ENCODE results near the gene KCNIP4. TPM values are rescaled to one million over a fixed set of nuclear protein-coding genes. Genes with fewer than 3 reads are reported as not detected.

The KCNIP4 gene
- total RNA-seq, 2 donors from 2014 or later: 1.2 TPM; not detected in 1

GRCh38 chr4:21032089-21032645 lies 916.4 kb downstream of the KCNIP4 start:
- no peak for DNase-seq (ENCODE audit: low spot score)
- Histone ChIP-seq H3K4me1 (replicated peaks) (no peaks in the 10 kb centered on the region), H3K27ac (no peak overlapping the region), H3K27me3 (replicated peaks; ENCODE audit: insufficient read depth) (no peaks in the 10 kb centered on the region), H3K36me3 (no peaks in the 10 kb centered on the region), H3K4me3 (no peak overlapping the region), H3K9me3 (no peaks in the 10 kb centered on the region)
- TF ChIP-seq POLR2A (IDR thresholded peaks at IDR 0.05) (no peak), CTCF (IDR thresholded peaks at IDR 0.05) (no peak), POLR2AphosphoS5 (IDR thresholded peaks at IDR 0.05) (no peak)
- intact Hi-C loops (cut with DNase I): no loop called here
- WGBS: 53% methylated on average over 3 of the region's 3 CpGs

GRCh38 chr4:21018817-21019216 lies 929.8 kb downstream of the KCNIP4 start:
- intact Hi-C loops (cut with DNase I): no loop called here
- Histone ChIP-seq H3K27me3 (replicated peaks; ENCODE audit: insufficient read depth) (no peaks in the 10 kb centered on the region), H3K4me1 (replicated peaks) (no peaks in the 10 kb centered on the region), H3K36me3 (no peaks in the 10 kb centered on the region), H3K27ac (no peak overlapping the region), H3K4me3 (no peak overlapping the region), H3K9me3 (no peaks in the 10 kb centered on the region)
- TF ChIP-seq POLR2AphosphoS5 (IDR thresholded peaks at IDR 0.05) (no peak), CTCF (IDR thresholded peaks at IDR 0.05) (no peak), POLR2A (IDR thresholded peaks at IDR 0.05) (no peak)
- 65% methylated on average over 2 of the region's 2 CpGs for WGBS
- no peak for DNase-seq (ENCODE audit: low spot score)

- Histone ChIP-seq H3K27ac (no peak overlapping the region), H3K4me3 (no peak overlapping the region)
- TF ChIP-seq CTCF (IDR thresholded peaks at IDR 0.05) (no peak), POLR2A (IDR thresholded peaks at IDR 0.05) (no peak), POLR2AphosphoS5 (IDR thresholded peaks at IDR 0.05) (no peak)
These were observed 935.1 kb downstream of the KCNIP4 start for GRCh38 chr4:21013501-21013900.

GRCh38 chr4:21012851-21013331 lies 935.7 kb downstream of the KCNIP4 start:
- Histone ChIP-seq H3K4me1 (replicated peaks) (no peaks in the 10 kb centered on the region), H3K27ac (no peak overlapping the region), H3K36me3 (no peaks in the 10 kb centered on the region), H3K9me3 (no peaks in the 10 kb centered on the region), H3K27me3 (replicated peaks; ENCODE audit: insufficient read depth) (no peaks in the 10 kb centered on the region), H3K4me3 (no peak overlapping the region)
- no peak for DNase-seq (ENCODE audit: low spot score)
- 79% methylated on average over 3 of the region's 3 CpGs for WGBS
- no peak for TF ChIP-seq POLR2AphosphoS5 (IDR thresholded peaks at IDR 0.05)
- TF ChIP-seq CTCF (IDR thresholded peaks at IDR 0.05): no peak
- TF ChIP-seq POLR2A (IDR thresholded peaks at IDR 0.05): no peak
- intact Hi-C loops (cut with DNase I): no loop called here

More at GRCh38 chr4:21013501-21013900, 935.1 kb downstream of the KCNIP4 start:
- WGBS: 78% methylated on average over 1 of the region's 1 CpG
- no peak for DNase-seq (ENCODE audit: low spot score)
- Histone ChIP-seq H3K4me1 (replicated peaks) (no peaks in the 10 kb centered on the region), H3K36me3 (no peaks in the 10 kb centered on the region), H3K27me3 (replicated peaks; ENCODE audit: insufficient read depth) (no peaks in the 10 kb centered on the region), H3K9me3 (no peaks in the 10 kb centered on the region)
- intact Hi-C loops (cut with DNase I): no loop called here

GRCh38 chr4:21011106-21011505 lies 937.5 kb downstream of the KCNIP4 start:
- intact Hi-C loops (cut with DNase I): no loop called here
- WGBS: 89% methylated on average over 3 of the region's 3 CpGs
- TF ChIP-seq POLR2AphosphoS5 (IDR thresholded peaks at IDR 0.05): no peak
- no peak for TF ChIP-seq CTCF (IDR thresholded peaks at IDR 0.05)
- TF ChIP-seq POLR2A (IDR thresholded peaks at IDR 0.05): no peak

More at GRCh38 chr4:21011106-21011505, 937.5 kb downstream of the KCNIP4 start:
- Histone ChIP-seq H3K4me3 (no peak overlapping the region), H3K27me3 (replicated peaks; ENCODE audit: insufficient read depth) (no peaks in the 10 kb centered on the region), H3K9me3 (no peaks in the 10 kb centered on the region), H3K27ac (no peak overlapping the region), H3K4me1 (replicated peaks) (no peaks in the 10 kb centered on the region), H3K36me3 (no peaks in the 10 kb centered on the region)
- no peak for DNase-seq (ENCODE audit: low spot score)
